Ureter (tissue), 1 donor: Measurements from ENCODE around the gene NRG3. TPM values are rescaled to one million over a fixed set of nuclear protein-coding genes. Genes with fewer than 3 reads are reported as not detected.
"Not testable (repeated sequence)": the region's sequence is repeated elsewhere in the genome, so short reads cannot be mapped to it uniquely, and the experiment has no call there.

Experiments
- DNase-seq: peaks from one replicate; pipeline ENCODE4 v3.0.0-alpha.2; 2020; ENCODE audit warnings: low spot score
- total RNA-seq: library from RNA; stranded (reverse); gene quantifications from one replicate; pipeline ENCODE4 v1.2.4, GENCODE V29; 2023
- donor health status: DM: yes; HTN: yes; CAD: no.

Gene NRG3
- total RNA-seq, 1 donor from 2014 or later: 0.57 TPM

GRCh38 chr10:82981137-82981723 is 1106.2 kb downstream of the NRG3 start:
- DNase-seq: no peak

- no peak for DNase-seq
Observed at GRCh38 chr10:82982110-82982608, 1107.2 kb downstream of the NRG3 start.

- DNase-seq: no peak
Observed at GRCh38 chr10:82986216-82986615, 1111.2 kb downstream of the NRG3 start.

- DNase-seq: not testable (repeated sequence)
Observed at GRCh38 chr10:83006479-83006878, 1131.5 kb downstream of the NRG3 start.

GRCh38 chr10:83007510-83007909 is 1132.5 kb downstream of the NRG3 start:
- no peak for DNase-seq

GRCh38 chr10:83012866-83013265 is 1137.9 kb downstream of the NRG3 start:
- no peak for DNase-seq

- no peak for DNase-seq
Observed at GRCh38 chr10:83017076-83017867, 1142.3 kb downstream of the NRG3 start.

GRCh38 chr10:83023662-83024061 is 1148.7 kb downstream of the NRG3 start:
- no peak for DNase-seq
